DMS 273 (cell line): Measurements from ENCODE around the gene DNTTIP2.
"Not testable (repeated sequence)": the region's sequence is repeated elsewhere in the genome, so short reads cannot be mapped to it uniquely, and the experiment has no call there.

Experiments used
- DNase-seq: peaks from one replicate; lab custom pipeline; 2025; ENCODE audit not compliant: unreplicated experiment; lab: John Stamatoyannopoulos, UW

DNTTIP2 gene, protein sequence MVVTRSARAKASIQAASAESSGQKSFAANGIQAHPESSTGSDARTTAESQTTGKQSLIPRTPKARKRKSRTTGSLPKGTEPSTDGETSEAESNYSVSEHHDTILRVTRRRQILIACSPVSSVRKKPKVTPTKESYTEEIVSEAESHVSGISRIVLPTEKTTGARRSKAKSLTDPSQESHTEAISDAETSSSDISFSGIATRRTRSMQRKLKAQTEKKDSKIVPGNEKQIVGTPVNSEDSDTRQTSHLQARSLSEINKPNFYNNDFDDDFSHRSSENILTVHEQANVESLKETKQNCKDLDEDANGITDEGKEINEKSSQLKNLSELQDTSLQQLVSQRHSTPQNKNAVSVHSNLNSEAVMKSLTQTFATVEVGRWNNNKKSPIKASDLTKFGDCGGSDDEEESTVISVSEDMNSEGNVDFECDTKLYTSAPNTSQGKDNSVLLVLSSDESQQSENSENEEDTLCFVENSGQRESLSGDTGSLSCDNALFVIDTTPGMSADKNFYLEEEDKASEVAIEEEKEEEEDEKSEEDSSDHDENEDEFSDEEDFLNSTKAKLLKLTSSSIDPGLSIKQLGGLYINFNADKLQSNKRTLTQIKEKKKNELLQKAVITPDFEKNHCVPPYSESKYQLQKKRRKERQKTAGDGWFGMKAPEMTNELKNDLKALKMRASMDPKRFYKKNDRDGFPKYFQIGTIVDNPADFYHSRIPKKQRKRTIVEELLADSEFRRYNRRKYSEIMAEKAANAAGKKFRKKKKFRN

DNA sequence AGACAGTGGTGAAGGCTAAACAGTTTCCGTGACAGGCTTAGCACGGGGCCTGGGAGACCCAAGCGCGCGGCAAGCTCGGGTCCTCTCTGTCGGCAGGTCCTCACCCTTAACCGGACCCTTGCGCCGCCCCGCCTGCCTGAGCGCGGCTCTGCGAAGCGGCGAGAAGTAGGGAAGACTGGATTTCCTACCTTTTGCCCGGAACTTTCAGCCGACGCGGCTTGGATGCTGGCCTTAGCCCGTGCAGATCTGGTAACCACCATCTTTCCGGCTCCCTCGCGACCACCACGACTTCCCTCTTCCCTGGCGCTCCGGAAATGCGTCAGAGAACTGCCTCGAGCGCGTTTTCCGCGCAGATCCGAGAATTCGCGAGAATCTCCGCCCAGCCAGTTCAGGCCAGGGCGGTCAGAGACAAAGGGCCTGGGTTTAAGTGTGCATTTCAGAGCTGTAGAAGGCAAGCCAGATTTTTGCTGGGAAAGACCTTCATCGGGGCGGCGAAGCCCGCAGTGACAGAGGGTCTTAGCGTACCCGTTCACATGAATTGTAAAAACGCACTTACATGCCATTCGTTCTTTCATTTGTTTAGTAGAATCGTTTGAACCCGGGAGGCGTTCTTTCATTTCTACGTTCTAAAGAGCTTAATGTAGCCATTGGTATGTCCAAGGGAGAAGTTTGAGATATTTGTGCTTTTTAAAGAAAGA, at the start of gene DNTTIP2:
Gene DNTTIP2 (minus strand): TSS at position 318 of the 698 bp plus-strand sequence. CDS start 58 bp downstream, at position 260.
- DNase-seq: peak; percentile 98

DNA sequence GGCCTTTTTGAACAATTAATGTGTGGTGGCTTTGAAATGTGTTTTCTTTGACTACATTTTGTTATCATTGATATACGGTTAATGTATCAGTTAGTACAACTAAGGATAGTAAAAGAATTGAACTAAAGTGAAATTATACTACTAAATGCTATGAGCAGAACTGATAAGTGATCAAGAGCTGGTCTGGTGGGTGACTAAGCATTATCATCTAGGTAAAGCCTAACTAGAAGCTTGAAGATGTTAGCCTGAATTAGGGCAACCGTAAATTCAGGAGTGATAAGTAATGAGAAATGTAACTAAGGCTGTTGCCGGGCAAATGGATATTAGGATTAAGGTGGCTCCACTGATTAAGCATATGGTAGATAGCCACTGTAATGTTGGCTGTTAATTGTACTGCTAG, 46.2 kb upstream of the DNTTIP2 start:
- no peak for DNase-seq

DNA sequence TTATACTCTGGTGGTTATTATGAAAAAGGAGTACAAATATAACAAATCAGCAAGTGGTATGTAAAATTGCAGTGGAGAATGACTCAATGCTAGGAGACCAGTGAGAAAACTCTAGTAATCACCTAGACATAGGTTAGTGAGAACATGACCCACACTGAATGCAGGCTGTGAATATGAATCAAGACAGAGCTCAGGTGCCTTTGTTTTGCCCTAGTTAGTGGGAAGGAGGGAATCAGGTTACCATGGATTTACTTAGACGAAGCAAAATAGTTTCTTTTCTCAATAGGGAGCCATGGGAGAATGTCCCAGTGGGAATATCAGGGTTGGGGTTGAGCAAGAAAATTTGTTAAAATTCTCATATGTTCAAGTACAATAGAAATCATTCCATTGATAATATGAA, 40.8 kb upstream of the DNTTIP2 start:
- DNase-seq: no peak

DNA sequence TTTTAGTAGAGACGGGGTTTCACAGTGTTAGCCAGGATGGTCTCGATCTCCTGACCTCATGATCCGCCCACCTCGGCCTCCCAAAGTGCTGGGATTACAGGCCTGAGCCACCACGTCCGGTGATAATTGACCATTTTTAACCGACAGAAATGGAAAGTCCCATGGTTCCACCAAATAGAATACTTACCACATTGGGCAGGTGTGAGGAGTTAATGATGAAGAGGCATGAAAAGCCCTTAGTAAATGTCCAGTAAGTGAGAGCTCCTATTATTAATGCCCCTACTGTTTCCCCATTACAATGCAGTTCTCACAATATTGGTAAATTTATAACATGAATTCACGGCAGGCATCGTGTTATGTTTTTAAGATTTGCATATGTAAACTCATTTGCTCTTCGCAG, 38.3 kb upstream of the DNTTIP2 start:
- DNase-seq: no peak

DNA sequence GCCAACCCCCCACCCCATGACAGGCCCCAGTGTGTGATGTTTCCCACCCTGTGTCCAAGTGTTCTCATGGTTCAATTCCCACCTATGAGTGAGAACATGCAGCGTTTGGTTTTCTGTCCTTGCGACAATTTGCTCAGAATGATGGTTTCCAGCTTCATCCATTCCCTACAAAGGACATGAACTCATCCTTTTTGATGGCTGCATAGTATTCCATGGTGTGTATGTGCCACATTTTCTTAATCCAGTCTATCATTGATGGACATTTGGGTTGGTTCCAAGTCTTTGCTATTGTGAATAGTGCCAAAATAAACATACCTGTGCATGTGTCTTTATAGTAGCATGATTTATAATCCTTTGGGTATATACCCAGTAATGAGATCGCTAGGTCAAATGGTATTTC, 31.9 kb upstream of the DNTTIP2 start:
- not testable (repeated sequence) for DNase-seq

DNA sequence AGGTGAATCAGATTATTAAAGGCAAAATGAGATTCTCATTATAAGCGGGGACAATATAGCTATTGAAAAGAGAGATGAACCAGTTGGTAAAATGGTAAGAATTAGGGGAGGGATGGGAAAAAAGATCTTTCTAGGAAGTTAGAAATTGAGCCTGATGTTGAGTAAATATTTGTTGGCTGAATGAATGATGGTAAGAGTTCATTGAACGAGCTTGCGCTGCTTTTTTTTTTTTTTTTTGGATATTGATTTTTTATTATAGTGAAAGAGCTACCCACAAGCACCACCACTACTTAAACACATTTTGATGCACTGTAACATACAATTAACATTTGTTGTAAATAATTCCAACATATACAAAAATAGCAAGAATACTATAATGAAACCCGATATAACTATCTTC, 31.3 kb upstream of the DNTTIP2 start:
- no peak for DNase-seq

DNA sequence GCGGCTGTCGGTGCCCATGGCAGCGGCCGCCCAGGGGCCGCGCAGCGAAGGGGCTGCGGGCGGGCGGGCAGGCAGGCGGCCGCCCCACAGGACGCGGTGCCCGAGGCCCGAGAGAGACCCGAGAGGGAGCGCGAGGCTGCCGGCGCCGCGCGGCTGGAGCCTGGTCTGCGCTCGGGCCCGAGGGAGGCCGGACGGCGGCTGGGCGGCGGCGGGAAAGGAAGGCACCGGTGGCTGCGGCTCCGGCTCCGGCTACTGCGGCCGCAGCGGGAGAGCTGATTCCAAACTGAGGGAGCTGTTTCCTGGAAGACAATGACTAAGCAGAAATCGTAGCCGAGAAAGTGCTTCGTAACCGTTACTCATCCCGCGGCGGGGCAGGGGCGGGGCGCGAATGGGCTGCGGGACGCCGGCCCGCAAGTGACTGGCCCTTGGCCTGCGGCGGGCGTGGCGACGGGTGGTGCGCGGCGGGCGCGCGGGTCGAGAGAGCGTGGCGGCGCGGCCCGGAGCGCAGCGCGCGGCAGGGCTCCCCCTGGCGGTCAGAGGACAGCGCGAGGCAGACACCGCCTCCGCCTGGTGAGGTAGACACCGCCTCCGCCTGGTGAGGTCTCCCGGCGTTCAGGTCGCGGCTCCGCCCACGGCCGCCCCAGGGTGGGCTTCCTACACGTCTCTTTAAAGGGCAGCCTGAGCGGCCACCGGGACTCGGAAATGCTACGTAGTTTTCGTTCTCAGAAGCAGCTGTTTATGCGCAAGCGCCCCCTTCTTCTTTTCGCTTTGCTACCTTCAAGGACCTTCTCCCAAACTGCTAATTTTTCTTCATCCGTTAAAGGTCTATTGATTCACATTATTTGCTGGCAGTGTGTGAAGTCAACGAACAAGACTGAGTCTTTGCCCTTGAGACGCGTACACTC, 30.4 kb upstream of the DNTTIP2 start, which contains the start of gene GCLM:
Gene GCLM (minus strand): TSS at position 285 of the 905 bp plus-strand sequence. CDS start 267 bp downstream, at position 18.
- DNase-seq: peak; percentile 98

DNA sequence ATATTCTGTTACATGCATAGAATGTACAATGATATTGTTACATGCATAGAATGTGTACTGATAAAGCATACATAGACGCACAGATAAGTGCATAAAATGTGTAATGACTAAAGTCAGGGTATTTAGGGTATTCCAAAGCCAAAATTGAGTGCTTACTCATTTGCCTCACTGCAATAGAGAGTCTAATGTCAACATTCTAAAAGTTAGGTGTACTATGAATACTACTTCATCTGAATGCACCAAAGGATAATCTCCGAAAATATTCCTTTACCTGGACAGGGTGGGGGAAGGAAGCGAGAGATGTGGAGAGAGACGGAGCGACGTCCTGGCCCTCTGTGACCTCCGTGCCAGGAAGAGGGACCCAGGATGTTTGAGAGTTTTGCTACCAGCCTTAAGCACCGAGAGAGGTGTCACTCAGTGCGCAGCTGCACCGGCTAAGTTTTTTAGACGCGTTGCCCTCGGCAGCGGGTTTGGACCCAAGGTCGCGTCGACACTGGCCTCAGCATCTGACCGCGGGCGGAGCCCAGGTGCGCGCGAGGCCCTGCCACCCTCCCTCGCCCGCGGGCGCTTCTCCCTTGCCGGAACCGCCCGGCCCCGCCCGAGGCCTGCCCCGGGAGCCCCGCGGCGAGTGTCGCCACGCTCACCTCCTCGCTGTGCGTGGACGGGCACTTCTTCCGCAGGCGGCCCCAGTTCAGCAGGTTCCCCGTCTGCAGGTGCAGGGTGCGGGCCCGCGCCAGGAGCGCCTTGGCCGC, 29.6 kb upstream of the DNTTIP2 start:
- peak; percentile 66 for DNase-seq

DNA sequence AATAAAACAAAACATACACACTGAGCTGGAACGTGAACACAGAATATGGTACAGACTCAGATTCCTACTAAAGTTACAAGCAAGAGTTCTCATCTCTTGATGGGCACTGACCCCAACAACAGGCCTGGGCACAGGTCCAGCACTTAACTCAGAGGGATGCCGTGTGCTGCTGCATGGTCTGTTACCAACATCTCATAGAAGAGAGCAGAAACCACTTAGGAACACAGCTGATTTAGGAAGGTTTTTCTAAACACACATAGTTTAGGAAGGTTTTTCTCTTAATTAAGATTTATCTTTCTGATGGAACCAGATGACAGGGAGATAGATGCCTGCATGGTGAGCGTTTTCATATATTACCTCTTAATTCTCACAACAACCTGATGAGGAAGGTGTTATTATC, 28.7 kb upstream of the DNTTIP2 start:
- peak; percentile 82 for DNase-seq

DNA sequence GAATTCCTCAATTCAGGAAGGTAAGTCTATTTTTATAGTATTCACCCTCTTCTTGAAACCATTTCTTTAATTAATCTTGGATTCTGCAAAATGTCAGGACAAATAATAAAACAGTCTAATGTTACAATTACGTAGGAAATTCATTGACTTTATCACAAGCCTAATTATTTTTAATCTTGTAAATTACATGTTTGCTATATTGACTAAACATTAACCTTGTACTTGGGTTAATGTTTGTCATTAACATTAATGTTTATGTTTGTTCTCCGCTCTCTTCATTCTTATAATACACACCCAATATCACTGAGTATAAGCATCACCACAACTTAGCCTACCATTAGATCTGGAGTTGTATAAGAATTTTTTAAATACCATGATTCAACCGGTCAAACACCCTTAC, 27.5 kb upstream of the DNTTIP2 start:
- no peak for DNase-seq

DNA sequence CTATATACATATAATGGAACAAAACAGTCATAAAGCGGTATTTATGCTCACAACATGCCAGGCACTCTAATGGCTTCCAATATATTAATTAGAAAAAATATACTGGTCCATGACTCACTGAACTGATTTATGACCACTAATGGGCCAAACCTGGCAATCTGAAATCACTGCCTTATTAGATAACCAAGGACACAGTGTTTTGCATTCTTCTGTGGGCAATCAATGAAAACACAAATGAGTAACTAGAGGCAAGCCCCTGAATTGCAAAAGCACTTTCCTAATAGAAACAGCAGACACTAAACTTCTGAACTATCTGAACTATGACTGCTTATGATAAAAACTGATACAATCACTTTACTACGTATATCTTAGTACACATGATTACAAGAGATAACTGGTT, 26.7 kb upstream of the DNTTIP2 start:
- DNase-seq: no peak

DNA sequence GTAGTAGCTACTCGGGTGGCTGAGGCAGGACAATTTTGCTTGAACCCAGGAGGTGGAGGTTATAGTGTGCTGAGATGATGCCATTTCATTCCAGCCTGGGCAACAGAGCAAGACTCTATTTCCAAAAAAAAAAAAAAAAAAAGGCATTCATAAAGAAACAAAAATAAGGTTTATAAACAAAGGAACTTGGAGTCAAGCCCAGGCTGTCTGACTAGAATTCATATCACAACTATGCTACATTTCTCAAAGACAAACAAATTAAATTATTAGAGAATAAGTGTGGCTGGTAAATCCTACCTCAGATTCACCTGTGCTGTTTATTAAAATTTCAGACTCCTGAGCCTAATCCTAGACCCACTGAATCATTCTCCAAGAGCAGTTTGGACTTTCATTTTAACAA, 26.0 kb upstream of the DNTTIP2 start:
- no peak for DNase-seq

DNA sequence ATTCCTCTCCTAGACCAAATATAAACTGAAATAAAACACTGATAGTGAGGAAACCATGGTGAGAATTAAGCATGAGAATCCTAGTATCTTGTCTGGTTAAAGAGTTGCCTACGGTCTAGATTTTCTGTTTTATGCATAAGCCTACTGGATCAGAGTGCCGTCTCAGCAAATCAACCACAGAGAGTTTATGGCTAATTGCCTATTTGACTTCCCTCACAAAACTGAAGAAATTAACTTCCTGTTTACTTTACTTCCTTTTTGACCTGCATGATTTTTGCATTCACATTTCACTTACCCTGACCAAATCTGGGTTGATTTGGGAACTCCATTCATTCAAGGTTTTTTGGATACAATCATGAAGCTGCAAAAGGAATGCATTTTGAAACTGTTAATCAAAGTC, 25.2 kb upstream of the DNTTIP2 start:
- DNase-seq: no peak

DNA sequence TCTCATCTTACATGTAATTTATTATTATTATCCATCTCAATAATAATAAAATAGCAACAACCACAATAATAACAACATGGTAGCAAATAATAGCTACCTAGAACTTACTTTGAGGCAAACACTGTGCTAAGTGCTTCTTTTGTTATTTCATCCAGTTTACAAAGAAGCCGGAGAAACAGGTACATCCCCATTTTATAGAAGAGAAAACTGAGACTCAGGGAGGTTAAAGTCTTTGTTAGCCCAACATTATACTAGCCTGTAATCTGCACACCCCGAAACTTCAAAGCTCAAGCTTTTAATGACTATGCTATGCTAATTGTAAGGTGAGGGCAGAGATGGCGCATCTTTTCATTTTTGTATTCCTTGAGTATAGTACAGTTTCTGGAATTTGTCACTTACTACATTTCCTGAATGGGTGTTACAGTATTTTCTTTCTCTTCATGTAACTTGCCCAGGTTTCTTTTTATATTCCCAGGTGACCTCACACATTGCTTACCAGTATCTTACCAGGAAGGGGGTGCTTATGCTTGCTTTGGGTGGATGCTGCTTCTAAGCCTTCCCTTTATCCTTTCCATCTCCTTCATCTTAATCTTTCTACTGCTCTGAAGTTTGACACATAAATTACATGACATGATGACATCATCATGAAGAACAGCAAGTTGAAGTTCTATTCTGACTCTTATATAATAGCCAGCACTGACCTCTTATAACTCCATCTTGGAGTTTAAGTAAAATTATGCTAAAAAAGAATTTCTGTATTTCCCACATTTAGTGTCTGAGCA, 21.9 kb upstream of the DNTTIP2 start:
- no peak for DNase-seq

DNA sequence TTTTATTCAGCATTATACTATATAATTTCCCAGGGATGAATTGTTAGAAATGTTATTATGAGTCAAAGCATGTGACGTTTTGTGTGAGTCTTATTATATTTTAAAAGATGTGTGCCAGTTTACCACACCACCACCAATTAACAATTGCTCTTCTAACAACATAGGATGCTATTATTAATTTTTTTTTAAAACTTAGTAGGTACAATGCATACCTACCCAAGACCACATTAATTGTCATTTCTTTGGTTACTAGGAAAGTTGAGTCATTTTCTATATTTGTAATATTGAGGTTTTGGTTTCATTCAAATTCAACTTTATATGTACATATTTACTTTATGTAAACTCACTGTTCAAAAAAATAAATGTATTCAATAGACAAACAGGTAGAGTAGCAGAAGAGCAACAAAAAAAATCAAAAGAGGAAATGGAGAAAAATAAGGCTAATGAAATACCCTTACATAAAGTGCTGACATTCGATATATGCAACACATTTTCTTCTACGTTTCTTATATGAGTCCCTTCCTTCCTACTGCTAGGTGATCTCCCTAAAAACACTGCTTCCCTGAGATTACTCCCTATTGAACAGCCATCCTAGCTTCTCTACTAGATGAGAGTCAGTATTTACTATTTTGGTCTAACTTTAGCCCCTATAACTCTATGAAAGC, 20.7 kb upstream of the DNTTIP2 start:
- DNase-seq: no peak

DNA sequence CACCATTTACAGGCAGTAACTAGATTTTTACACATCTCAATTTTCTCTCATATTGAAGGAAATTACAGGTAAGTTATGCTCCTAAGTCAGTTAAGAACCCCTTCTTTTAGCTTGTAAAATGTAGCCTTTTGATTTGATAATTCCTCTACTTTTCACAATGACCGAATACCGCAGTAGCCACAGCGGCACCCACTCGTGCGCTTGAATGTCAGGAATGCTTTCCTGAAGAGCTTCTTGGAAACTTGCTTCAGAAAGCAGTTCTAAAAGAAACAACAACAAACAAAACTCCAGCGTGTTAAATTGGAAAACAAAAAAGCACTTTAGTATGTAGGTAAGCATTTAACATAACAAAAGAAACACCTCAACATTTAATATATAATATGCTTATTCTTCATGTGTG, 9.9 kb upstream of the DNTTIP2 start:
- DNase-seq: no peak

DNA sequence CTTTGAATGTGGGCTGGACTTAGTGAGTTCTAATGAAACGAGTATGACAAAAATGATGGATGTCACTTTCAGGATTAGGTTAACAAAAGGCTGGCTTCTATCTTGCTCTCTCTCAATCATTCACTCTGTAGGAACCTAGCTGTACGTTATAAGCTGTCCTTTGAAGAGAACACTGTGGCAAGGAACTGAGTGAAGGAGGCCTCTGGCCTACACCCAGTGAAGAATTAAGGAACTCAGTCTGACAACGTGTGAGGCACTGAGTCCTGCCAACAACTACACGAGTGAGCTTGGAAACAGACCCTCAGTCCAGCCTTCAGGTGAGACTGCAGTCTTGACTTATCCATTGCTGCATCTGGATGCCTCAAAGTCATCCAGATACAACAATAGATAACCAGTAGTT, 3.3 kb upstream of the DNTTIP2 start:
- DNase-seq: no peak

DNA sequence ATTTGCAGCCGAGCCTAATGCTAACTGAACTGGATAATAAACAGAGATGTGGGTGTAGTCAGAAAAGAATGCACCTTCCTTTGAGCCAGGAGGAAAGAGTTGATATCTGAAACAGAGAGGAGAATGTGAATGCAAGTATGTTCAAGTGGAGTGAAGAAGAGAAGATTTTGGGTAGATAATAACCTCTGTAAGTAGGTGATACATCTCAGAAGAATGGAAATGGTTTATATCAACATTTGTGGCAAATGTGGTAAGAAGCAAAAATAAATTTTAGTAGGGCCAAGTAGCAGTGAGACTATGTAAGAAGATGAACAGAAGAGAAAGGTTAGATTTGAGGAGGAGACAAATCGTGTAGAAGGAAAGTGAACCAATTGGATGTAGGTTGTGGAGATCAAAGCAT, 1.7 kb upstream of the DNTTIP2 start:
- no peak for DNase-seq

DNA sequence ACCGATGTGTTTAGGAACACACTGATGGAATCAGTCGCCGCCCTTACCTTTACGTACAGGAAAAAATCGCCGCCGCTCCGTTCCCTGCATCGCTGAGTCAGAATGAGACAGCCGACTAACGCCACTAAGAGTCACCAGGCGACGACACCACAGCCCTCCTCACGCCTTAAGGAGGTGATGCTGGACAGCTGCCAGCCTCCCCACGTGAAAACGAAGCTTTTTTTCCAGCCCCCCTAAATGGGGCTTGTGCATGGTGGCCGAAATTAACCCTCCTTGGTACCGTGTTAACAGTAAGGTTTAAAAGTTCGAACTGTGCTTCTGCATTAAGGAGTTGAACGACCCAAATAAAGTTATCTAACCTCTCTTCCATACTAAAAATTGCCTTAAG, 511 bp downstream of the DNTTIP2 start:
- DNase-seq: peak; percentile 56
